ENCODE results near the gene IQCK.

Gene IQCK

GRCh38 chr16:19776147-19776546 lies 58.1 kb downstream of the IQCK start:
- DNase-seq (ENCODE audit: low read depth), result no peak
- no peak for TF ChIP-seq CTCF (IDR thresholded peaks at IDR 0.05; ENCODE audit: insufficient read depth, low read depth, low read length, missing control alignments)
- no peak overlapping the region for H3K4me3 ChIP-seq (ENCODE audit: low read length)

GRCh38 chr16:19776565-19776964 lies 58.5 kb downstream of the IQCK start:
- H3K4me3 ChIP-seq (ENCODE audit: low read length), result no peak overlapping the region
- no peak for TF ChIP-seq CTCF (IDR thresholded peaks at IDR 0.05; ENCODE audit: insufficient read depth, low read depth, low read length, missing control alignments)
- no peak for DNase-seq (ENCODE audit: low read depth)

- no peak for TF ChIP-seq CTCF (IDR thresholded peaks at IDR 0.05; ENCODE audit: insufficient read depth, low read depth, low read length, missing control alignments)
- H3K4me3 ChIP-seq (ENCODE audit: low read length), result no peak overlapping the region
- DNase-seq (ENCODE audit: low read depth), result no peak
Measured at GRCh38 chr16:19780321-19780720, 62.2 kb downstream of the IQCK start.

- DNase-seq (ENCODE audit: low read depth), result no peak
- no peak overlapping the region for H3K4me3 ChIP-seq (ENCODE audit: low read length)
- no peak for TF ChIP-seq CTCF (IDR thresholded peaks at IDR 0.05; ENCODE audit: insufficient read depth, low read depth, low read length, missing control alignments)
Measured at GRCh38 chr16:19781226-19781625, 63.2 kb downstream of the IQCK start.

GRCh38 chr16:19783363-19784182 lies 65.5 kb downstream of the IQCK start:
- DNase-seq (ENCODE audit: low read depth), result peak; percentile 28
- H3K4me3 ChIP-seq (ENCODE audit: low read length), result no peak overlapping the region
- TF ChIP-seq CTCF (IDR thresholded peaks at IDR 0.05; ENCODE audit: insufficient read depth, low read depth, low read length, missing control alignments), result no peak

GRCh38 chr16:19784183-19784736 lies 66.2 kb downstream of the IQCK start:
- no peak for DNase-seq (ENCODE audit: low read depth)
- H3K4me3 ChIP-seq (ENCODE audit: low read length), result no peak overlapping the region
- no peak for TF ChIP-seq CTCF (IDR thresholded peaks at IDR 0.05; ENCODE audit: insufficient read depth, low read depth, low read length, missing control alignments)

- DNase-seq (ENCODE audit: low read depth), result no peak
- H3K4me3 ChIP-seq (ENCODE audit: low read length), result no peak overlapping the region
- no peak for TF ChIP-seq CTCF (IDR thresholded peaks at IDR 0.05; ENCODE audit: insufficient read depth, low read depth, low read length, missing control alignments)
Measured at GRCh38 chr16:19785081-19785480, 67.0 kb downstream of the IQCK start.

Data from epithelial cell of esophagus (primary cell).